ENCODE measurements around the gene MYO9B. TPM values are rescaled to one million over a fixed set of nuclear protein-coding genes. Genes with fewer than 3 reads are reported as not detected.
A peak's percentile ranks its signal among the peaks of the same experiment; 100 is the strongest.

The MYO9B gene
- total and polyA plus RNA-seq, 2 of the 13 experiments (the other 11 are each of a cell fraction or from before 2014, with no cell fraction given) = 18.0 to 18.3 TPM

DNA sequence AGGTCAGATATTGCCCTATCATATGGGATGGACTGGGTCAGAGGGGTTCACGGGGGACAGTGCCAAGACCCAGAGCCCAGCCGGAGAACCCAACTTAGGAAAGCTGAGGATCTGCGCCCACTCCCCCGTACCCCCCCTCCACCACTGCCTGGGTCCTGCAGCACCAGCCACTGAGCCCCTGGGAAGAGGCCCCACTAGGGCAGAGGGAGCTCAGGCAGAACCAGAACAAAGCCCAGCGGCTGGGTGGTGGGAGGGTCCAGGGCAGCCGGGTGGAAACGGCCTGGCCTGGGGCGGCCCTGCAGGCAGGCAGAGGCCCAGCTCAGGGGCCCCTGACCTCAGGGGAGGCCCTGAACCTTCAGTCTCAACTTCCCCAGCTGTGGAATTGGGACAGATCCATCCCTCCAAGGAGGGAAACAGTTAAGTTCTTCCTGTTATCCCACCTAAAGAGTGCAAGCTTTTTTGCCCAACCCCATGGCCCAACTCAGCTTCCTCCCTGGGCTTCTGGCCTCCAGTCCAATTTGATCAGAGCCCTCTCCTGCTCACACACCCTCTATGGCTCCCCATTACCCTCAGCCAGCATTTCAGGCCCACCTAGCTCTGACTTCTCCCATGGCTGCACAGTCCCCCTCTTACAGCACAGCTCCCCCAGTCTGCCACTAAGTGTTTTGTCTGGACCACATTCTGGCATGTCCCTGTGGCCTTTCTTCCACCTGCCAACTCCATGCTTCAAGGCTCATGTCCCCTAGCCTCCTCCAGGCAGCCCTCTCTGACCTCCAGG is 167.0 kb downstream of the MYO9B start (continued):
- 0 out of 2 replicates have a peak, but pooled peaks have one; percentile 9 for TF ChIP-seq HNF4G (IDR thresholded peaks at IDR 0.05; ENCODE audit: borderline replicate concordance, low read depth, low read length)
- TF ChIP-seq HNF4G (CRISPR knock-in tag; IDR thresholded peaks at IDR 0.05; ENCODE audit: borderline replicate concordance, low read depth) = no peak
- no peak for TF ChIP-seq TCF7L2 (IDR thresholded peaks at IDR 0.05; ENCODE audit: low read depth, low read length)
- no peak for TF ChIP-seq DNMT1 (CRISPR knock-in tag; IDR thresholded peaks at IDR 0.05)
- TF ChIP-seq, protein P1, sequence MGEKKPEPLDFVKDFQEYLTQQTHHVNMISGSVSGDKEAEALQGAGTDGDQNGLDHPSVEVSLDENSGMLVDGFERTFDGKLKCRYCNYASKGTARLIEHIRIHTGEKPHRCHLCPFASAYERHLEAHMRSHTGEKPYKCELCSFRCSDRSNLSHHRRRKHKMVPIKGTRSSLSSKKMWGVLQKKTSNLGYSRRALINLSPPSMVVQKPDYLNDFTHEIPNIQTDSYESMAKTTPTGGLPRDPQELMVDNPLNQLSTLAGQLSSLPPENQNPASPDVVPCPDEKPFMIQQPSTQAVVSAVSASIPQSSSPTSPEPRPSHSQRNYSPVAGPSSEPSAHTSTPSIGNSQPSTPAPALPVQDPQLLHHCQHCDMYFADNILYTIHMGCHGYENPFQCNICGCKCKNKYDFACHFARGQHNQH (CRISPR knock-in tag; IDR thresholded peaks at IDR 0.05) = no peak
- TF ChIP-seq, protein P2, sequence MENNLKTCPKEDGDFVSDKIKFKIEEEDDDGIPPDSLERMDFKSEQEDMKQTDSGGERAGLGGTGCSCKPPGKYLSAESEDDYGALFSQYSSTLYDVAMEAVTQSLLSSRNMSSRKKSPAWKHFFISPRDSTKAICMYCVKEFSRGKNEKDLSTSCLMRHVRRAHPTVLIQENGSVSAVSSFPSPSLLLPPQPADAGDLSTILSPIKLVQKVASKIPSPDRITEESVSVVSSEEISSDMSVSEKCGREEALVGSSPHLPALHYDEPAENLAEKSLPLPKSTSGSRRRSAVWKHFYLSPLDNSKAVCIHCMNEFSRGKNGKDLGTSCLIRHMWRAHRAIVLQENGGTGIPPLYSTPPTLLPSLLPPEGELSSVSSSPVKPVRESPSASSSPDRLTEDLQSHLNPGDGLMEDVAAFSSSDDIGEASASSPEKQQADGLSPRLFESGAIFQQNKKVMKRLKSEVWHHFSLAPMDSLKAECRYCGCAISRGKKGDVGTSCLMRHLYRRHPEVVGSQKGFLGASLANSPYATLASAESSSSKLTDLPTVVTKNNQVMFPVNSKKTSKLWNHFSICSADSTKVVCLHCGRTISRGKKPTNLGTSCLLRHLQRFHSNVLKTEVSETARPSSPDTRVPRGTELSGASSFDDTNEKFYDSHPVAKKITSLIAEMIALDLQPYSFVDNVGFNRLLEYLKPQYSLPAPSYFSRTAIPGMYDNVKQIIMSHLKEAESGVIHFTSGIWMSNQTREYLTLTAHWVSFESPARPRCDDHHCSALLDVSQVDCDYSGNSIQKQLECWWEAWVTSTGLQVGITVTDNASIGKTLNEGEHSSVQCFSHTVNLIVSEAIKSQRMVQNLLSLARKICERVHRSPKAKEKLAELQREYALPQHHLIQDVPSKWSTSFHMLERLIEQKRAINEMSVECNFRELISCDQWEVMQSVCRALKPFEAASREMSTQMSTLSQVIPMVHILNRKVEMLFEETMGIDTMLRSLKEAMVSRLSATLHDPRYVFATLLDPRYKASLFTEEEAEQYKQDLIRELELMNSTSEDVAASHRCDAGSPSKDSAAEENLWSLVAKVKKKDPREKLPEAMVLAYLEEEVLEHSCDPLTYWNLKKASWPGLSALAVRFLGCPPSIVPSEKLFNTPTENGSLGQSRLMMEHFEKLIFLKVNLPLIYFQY (CRISPR knock-in tag; IDR thresholded peaks at IDR 0.05; ENCODE audit: borderline replicate concordance) = no peak
- TF ChIP-seq, protein P3, sequence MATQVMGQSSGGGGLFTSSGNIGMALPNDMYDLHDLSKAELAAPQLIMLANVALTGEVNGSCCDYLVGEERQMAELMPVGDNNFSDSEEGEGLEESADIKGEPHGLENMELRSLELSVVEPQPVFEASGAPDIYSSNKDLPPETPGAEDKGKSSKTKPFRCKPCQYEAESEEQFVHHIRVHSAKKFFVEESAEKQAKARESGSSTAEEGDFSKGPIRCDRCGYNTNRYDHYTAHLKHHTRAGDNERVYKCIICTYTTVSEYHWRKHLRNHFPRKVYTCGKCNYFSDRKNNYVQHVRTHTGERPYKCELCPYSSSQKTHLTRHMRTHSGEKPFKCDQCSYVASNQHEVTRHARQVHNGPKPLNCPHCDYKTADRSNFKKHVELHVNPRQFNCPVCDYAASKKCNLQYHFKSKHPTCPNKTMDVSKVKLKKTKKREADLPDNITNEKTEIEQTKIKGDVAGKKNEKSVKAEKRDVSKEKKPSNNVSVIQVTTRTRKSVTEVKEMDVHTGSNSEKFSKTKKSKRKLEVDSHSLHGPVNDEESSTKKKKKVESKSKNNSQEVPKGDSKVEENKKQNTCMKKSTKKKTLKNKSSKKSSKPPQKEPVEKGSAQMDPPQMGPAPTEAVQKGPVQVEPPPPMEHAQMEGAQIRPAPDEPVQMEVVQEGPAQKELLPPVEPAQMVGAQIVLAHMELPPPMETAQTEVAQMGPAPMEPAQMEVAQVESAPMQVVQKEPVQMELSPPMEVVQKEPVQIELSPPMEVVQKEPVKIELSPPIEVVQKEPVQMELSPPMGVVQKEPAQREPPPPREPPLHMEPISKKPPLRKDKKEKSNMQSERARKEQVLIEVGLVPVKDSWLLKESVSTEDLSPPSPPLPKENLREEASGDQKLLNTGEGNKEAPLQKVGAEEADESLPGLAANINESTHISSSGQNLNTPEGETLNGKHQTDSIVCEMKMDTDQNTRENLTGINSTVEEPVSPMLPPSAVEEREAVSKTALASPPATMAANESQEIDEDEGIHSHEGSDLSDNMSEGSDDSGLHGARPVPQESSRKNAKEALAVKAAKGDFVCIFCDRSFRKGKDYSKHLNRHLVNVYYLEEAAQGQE (IDR thresholded peaks at IDR 0.05; ENCODE audit: borderline replicate concordance in 1 of 2, low read depth in 1 of 2, low read length in 2 of 2) = no peak
- TF ChIP-seq, protein P4, sequence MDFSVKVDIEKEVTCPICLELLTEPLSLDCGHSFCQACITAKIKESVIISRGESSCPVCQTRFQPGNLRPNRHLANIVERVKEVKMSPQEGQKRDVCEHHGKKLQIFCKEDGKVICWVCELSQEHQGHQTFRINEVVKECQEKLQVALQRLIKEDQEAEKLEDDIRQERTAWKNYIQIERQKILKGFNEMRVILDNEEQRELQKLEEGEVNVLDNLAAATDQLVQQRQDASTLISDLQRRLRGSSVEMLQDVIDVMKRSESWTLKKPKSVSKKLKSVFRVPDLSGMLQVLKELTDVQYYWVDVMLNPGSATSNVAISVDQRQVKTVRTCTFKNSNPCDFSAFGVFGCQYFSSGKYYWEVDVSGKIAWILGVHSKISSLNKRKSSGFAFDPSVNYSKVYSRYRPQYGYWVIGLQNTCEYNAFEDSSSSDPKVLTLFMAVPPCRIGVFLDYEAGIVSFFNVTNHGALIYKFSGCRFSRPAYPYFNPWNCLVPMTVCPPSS (IDR thresholded peaks at IDR 0.05) = no peak
- TF ChIP-seq, protein P5, sequence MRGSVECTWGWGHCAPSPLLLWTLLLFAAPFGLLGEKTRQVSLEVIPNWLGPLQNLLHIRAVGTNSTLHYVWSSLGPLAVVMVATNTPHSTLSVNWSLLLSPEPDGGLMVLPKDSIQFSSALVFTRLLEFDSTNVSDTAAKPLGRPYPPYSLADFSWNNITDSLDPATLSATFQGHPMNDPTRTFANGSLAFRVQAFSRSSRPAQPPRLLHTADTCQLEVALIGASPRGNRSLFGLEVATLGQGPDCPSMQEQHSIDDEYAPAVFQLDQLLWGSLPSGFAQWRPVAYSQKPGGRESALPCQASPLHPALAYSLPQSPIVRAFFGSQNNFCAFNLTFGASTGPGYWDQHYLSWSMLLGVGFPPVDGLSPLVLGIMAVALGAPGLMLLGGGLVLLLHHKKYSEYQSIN (CRISPR knock-in tag; IDR thresholded peaks at IDR 0.05; ENCODE audit: borderline replicate concordance) = no peak
- TF ChIP-seq ZNF180 (CRISPR knock-in tag; IDR thresholded peaks at IDR 0.05; ENCODE audit: borderline replicate concordance, low read depth) = no peak
- TF ChIP-seq, protein P6, sequence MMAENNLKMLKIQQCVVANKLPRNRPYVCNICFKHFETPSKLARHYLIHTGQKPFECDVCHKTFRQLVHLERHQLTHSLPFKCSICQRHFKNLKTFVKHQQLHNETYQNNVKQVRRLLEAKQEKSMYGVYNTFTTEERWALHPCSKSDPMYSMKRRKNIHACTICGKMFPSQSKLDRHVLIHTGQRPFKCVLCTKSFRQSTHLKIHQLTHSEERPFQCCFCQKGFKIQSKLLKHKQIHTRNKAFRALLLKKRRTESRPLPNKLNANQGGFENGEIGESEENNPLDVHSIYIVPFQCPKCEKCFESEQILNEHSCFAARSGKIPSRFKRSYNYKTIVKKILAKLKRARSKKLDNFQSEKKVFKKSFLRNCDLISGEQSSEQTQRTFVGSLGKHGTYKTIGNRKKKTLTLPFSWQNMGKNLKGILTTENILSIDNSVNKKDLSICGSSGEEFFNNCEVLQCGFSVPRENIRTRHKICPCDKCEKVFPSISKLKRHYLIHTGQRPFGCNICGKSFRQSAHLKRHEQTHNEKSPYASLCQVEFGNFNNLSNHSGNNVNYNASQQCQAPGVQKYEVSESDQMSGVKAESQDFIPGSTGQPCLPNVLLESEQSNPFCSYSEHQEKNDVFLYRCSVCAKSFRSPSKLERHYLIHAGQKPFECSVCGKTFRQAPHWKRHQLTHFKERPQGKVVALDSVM (CRISPR knock-in tag; IDR thresholded peaks at IDR 0.05) = peak; percentile 46; the same call in 1 of the 2 replicates
- no peak; the same call in 1 of the 2 replicates for TF ChIP-seq ZBTB38 (CRISPR knock-in tag; IDR thresholded peaks at IDR 0.05)
- TF ChIP-seq ZNF354B (CRISPR knock-in tag; IDR thresholded peaks at IDR 0.05) = no peak
- no peak for TF ChIP-seq ZNF335 (CRISPR knock-in tag; IDR thresholded peaks at IDR 0.05)
